ENCODE data around the gene GLB1L2.

GLB1L2 gene

DNA sequence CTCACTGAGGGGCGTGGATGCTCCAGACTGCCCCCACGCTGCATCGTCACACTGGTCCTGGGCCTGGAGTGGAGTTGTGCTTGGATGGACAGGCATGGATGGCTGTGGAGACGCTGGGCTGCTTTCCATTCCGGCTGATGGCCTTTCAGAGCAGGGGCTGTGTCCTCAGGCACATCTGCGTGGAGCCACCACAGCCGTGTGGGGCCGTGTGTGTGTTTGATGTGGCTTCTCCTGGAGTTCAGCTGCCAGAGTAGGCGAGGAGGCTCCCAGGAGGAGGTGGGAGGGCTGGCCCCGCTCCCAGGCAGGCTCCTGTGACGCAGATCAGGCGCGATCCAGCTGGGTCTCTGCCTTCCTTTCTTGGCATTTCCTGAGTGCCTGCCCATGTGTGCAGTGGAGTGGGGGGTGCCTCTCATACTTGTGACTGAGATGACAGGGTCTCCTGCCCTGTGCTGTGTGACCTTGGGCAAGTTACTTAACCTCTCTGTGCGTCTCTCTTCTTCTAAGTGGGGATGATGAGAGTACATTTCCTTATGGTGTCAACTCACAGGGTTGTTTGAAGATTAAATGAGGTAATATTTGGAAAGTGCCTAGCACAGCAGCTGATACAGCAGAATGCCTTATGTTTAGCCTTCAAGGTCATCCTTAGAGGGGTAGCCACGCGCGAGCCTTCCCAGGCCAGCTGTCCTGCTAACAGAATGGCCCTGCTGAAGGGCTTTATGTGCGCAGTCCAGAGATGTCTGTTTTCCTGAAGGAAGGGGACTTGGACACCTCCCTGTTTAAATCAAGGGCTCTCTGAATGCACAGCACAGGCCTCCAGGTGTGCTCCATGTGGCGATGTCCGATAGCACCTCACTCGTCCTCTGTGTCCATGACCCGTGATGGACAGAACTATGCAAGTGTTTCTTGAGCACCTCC, 33.5 kb downstream of the GLB1L2 start:
- ChIA-PET POLR2A (no interaction called here), CTCF (no interaction called here)
- Histone ChIP-seq H3K4me3 (ENCODE audit: control insufficient read depth in 1 of 7, extremely low read depth in 1 of 7, insufficient read depth in 4 of 7, low read depth in 2 of 7, low read length in 6 of 7) (no peak overlapping the region), H3K36me3 (ENCODE audit: control insufficient read depth in 4 of 4, insufficient read depth in 4 of 4, low read length in 3 of 4) (no peaks in the 10 kb centered on the region), H3K4me1 (ENCODE audit: control extremely low read depth in 1 of 4, control insufficient read depth in 4 of 4, insufficient read depth in 4 of 4, low read length in 3 of 4) (peaks cover 0 to 2% (median under 1%) of the 10 kb centered on the region in 4 experiments), H3K27ac (ENCODE audit: insufficient read depth in 1 of 2, low read depth in 1 of 2, low read length in 2 of 2, poor library complexity in 1 of 2, severe bottlenecking in 2 of 2) (no peak overlapping the region), H3K27me3 (replicated peaks in 2 of 5; ENCODE audit: control insufficient read depth in 4 of 5, insufficient read depth in 5 of 5, low read length in 4 of 5) (peaks cover 0 to 6% (median 0%) of the 10 kb centered on the region in 5 experiments), H3K9me3 (ENCODE audit: control extremely low read depth in 1 of 5, control insufficient read depth in 4 of 5, insufficient read depth in 2 of 5, low read depth in 1 of 5, low read length in 4 of 5) (no peaks in the 10 kb centered on the region)
- 96% methylated on average over 21 of the region's 22 CpGs for WGBS (ENCODE audit: insufficient coverage)
- DNase-seq, result no peak

GRCh38 chr11:134366254-134366653, 34.5 kb downstream of the GLB1L2 start:
- 92% methylated on average over 7 of the region's 7 CpGs for WGBS (ENCODE audit: insufficient coverage)
- Histone ChIP-seq H3K36me3 (ENCODE audit: control insufficient read depth in 4 of 4, insufficient read depth in 4 of 4, low read length in 3 of 4) (no peaks in the 10 kb centered on the region), H3K9me3 (ENCODE audit: control extremely low read depth in 1 of 5, control insufficient read depth in 4 of 5, insufficient read depth in 2 of 5, low read depth in 1 of 5, low read length in 4 of 5) (no peaks in the 10 kb centered on the region), H3K4me1 (ENCODE audit: control extremely low read depth in 1 of 4, control insufficient read depth in 4 of 4, insufficient read depth in 4 of 4, low read length in 3 of 4) (no peaks in the 10 kb centered on the region), H3K27me3 (replicated peaks in 2 of 5; ENCODE audit: control insufficient read depth in 4 of 5, insufficient read depth in 5 of 5, low read length in 4 of 5) (peaks cover 0 to 4% (median 0%) of the 10 kb centered on the region in 5 experiments), H3K4me3 (ENCODE audit: control insufficient read depth in 1 of 7, extremely low read depth in 1 of 7, insufficient read depth in 4 of 7, low read depth in 2 of 7, low read length in 6 of 7) (no peak overlapping the region), H3K27ac (ENCODE audit: insufficient read depth in 1 of 2, low read depth in 1 of 2, low read length in 2 of 2, poor library complexity in 1 of 2, severe bottlenecking in 2 of 2) (no peak overlapping the region)
- ChIA-PET CTCF (no interaction called here), POLR2A (no interaction called here)
- no peak for DNase-seq

DNA sequence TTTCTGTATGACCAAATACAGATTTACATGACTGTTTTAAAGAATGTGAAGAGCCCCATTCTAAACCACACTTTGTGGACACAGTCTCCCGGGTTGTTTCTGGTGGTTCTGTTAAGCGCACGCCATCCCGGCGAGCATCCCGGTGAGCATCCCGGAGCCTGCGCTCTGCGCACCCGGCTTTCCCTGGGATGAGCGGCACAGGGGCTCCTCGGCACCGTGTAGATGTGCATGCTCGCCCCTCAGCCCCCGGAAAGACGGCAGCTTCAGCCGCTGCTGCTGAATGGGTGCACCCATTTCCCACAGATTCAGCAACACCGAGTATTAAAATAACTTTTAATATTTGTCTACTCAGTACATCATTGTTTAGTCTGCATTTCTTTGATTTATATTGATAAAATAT, 36.0 kb downstream of the GLB1L2 start:
- WGBS (ENCODE audit: insufficient coverage), result 96% methylated on average over 17 of the region's 18 CpGs
- DNase-seq, result no peak
- H3K4me1 ChIP-seq (ENCODE audit: control extremely low read depth in 1 of 4, control insufficient read depth in 4 of 4, insufficient read depth in 4 of 4, low read length in 3 of 4), result no peaks in the 10 kb centered on the region
- POLR2A ChIA-PET, result no interaction called here
- CTCF ChIA-PET, result no interaction called here
- H3K9me3 ChIP-seq (ENCODE audit: control extremely low read depth in 1 of 5, control insufficient read depth in 4 of 5, insufficient read depth in 2 of 5, low read depth in 1 of 5, low read length in 4 of 5), result no peaks in the 10 kb centered on the region
- H3K27ac ChIP-seq (ENCODE audit: insufficient read depth in 1 of 2, low read depth in 1 of 2, low read length in 2 of 2, poor library complexity in 1 of 2, severe bottlenecking in 2 of 2), result no peak overlapping the region
- H3K4me3 ChIP-seq (ENCODE audit: control insufficient read depth in 1 of 7, extremely low read depth in 1 of 7, insufficient read depth in 4 of 7, low read depth in 2 of 7, low read length in 6 of 7), result no peak overlapping the region
- H3K27me3 ChIP-seq (replicated peaks in 2 of 5; ENCODE audit: control insufficient read depth in 4 of 5, insufficient read depth in 5 of 5, low read length in 4 of 5), result peaks cover 0 to 1% (median 0%) of the 10 kb centered on the region in 5 experiments
- H3K36me3 ChIP-seq (ENCODE audit: control insufficient read depth in 4 of 4, insufficient read depth in 4 of 4, low read length in 3 of 4), result no peaks in the 10 kb centered on the region

DNA sequence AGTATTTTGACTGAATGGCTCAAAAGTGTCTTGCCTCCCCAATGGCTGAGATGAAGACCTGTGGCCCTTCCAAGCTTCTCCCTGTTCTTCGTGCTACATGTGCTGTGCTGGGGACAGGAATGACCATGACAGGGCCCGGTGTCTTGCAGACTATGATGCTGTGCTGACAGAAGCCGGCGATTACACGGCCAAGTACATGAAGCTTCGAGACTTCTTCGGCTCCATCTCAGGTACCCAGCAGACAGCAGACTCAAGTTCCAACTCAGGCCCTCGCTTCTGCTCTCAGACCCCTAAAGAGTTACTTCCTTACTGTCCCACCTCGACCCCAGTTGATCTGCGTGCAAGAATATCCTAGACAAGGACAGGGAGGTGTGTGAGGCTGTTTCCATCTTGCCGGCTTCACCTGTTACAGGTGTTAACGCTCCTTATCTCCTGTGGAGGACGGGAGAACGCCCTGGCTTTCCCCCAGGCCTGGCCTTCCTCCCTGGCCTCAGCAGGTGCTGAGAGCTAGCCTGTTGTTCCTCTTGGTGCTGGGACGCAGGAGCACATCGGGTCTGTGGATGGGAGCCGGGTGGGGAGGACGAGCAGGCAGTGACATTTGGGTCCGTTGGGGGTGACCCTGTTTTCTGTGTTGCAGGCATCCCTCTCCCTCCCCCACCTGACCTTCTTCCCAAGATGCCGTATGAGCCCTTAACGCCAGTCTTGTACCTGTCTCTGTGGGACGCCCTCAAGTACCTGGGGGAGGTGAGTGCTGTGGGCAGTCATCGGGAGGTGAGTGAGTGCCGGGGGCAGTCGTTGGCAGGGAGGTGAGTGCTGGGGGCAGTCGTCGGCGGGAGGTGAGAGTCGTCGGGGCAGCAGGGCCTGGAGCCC, 38.1 kb downstream of the GLB1L2 start:
- no peak overlapping the region for H3K27ac ChIP-seq (ENCODE audit: insufficient read depth in 1 of 2, low read depth in 1 of 2, low read length in 2 of 2, poor library complexity in 1 of 2, severe bottlenecking in 2 of 2)
- H3K4me3 ChIP-seq (ENCODE audit: control insufficient read depth in 1 of 7, extremely low read depth in 1 of 7, insufficient read depth in 4 of 7, low read depth in 2 of 7, low read length in 6 of 7), result no peak overlapping the region
- POLR2A ChIA-PET, result no interaction called here
- CTCF ChIA-PET, result no interaction called here
- no peaks in the 10 kb centered on the region for H3K9me3 ChIP-seq (ENCODE audit: control extremely low read depth in 1 of 5, control insufficient read depth in 4 of 5, insufficient read depth in 2 of 5, low read depth in 1 of 5, low read length in 4 of 5)
- DNase-seq, result no peak
- 93% methylated on average over 29 of the region's 30 CpGs for WGBS (ENCODE audit: insufficient coverage)
- H3K27me3 ChIP-seq (replicated peaks in 2 of 5; ENCODE audit: control insufficient read depth in 4 of 5, insufficient read depth in 5 of 5, low read length in 4 of 5), result no peaks in the 10 kb centered on the region
- no peaks in the 10 kb centered on the region for H3K4me1 ChIP-seq (ENCODE audit: control extremely low read depth in 1 of 4, control insufficient read depth in 4 of 4, insufficient read depth in 4 of 4, low read length in 3 of 4)
- H3K36me3 ChIP-seq (ENCODE audit: control insufficient read depth in 4 of 4, insufficient read depth in 4 of 4, low read length in 3 of 4), result no peaks in the 10 kb centered on the region

GRCh38 chr11:134370526-134371435, 39.0 kb downstream of the GLB1L2 start:
- Histone ChIP-seq H3K4me3 (ENCODE audit: control insufficient read depth in 1 of 7, extremely low read depth in 1 of 7, insufficient read depth in 4 of 7, low read depth in 2 of 7, low read length in 6 of 7) (no peak overlapping the region), H3K9me3 (ENCODE audit: control extremely low read depth in 1 of 5, control insufficient read depth in 4 of 5, insufficient read depth in 2 of 5, low read depth in 1 of 5, low read length in 4 of 5) (no peaks in the 10 kb centered on the region), H3K27me3 (replicated peaks in 2 of 5; ENCODE audit: control insufficient read depth in 4 of 5, insufficient read depth in 5 of 5, low read length in 4 of 5) (no peaks in the 10 kb centered on the region), H3K4me1 (ENCODE audit: control extremely low read depth in 1 of 4, control insufficient read depth in 4 of 4, insufficient read depth in 4 of 4, low read length in 3 of 4) (no peaks in the 10 kb centered on the region), H3K36me3 (ENCODE audit: control insufficient read depth in 4 of 4, insufficient read depth in 4 of 4, low read length in 3 of 4) (no peaks in the 10 kb centered on the region), H3K27ac (ENCODE audit: insufficient read depth in 1 of 2, low read depth in 1 of 2, low read length in 2 of 2, poor library complexity in 1 of 2, severe bottlenecking in 2 of 2) (no peak overlapping the region)
- WGBS (ENCODE audit: insufficient coverage), result 94% methylated on average over 13 of the region's 19 CpGs
- ChIA-PET CTCF (no interaction called here), POLR2A (no interaction called here)
- no peak for DNase-seq

GRCh38 chr11:134371436-134372185, 39.8 kb downstream of the GLB1L2 start:
- Histone ChIP-seq H3K9me3 (ENCODE audit: control extremely low read depth in 1 of 5, control insufficient read depth in 4 of 5, insufficient read depth in 2 of 5, low read depth in 1 of 5, low read length in 4 of 5) (no peaks in the 10 kb centered on the region), H3K36me3 (ENCODE audit: control insufficient read depth in 4 of 4, insufficient read depth in 4 of 4, low read length in 3 of 4) (no peaks in the 10 kb centered on the region), H3K4me3 (ENCODE audit: control insufficient read depth in 1 of 7, extremely low read depth in 1 of 7, insufficient read depth in 4 of 7, low read depth in 2 of 7, low read length in 6 of 7) (no peak overlapping the region), H3K4me1 (ENCODE audit: control extremely low read depth in 1 of 4, control insufficient read depth in 4 of 4, insufficient read depth in 4 of 4, low read length in 3 of 4) (no peaks in the 10 kb centered on the region), H3K27me3 (replicated peaks in 2 of 5; ENCODE audit: control insufficient read depth in 4 of 5, insufficient read depth in 5 of 5, low read length in 4 of 5) (no peaks in the 10 kb centered on the region), H3K27ac (ENCODE audit: insufficient read depth in 1 of 2, low read depth in 1 of 2, low read length in 2 of 2, poor library complexity in 1 of 2, severe bottlenecking in 2 of 2) (no peak overlapping the region)
- DNase-seq, result no peak
- ChIA-PET POLR2A (no interaction called here), CTCF (interaction anchor here (1.2 kb wide), 1 partner anchor 12 kb away, joined by 3 read pairs; no protein-coding TSS in a partner anchor)
- 98% methylated on average over 21 of the region's 22 CpGs for WGBS (ENCODE audit: insufficient coverage)

Data from common myeloid progenitor, CD34-positive (primary cell).